ENCODE measurements around the gene INAVA.
"Not testable (repeated sequence)": the region's sequence is repeated elsewhere in the genome, so short reads cannot be mapped to it uniquely, and the experiment has no call there.

The INAVA gene

DNA sequence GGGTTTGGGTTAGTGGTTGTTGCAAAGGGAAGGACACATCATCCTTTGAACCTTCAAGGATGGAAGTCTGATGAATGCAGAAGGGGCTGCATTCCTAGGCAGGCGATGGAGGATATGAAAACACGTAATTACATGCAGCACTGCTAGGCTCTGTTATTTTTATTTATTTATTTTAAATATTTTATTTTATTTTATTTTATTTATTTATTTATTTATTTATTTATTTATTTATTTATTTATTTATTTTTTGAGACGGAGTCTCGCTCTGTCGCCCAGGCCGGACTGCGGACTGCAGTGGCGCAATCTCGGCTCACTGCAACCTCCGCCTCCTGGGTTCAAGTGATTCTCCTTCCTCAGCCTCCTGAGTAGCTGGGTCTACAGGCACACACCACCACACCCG is 69.2 kb downstream of the INAVA start:
- not testable (repeated sequence) for DNase-seq (ENCODE audit: low spot score)
